Astrocyte (in vitro differentiated cells and primary cell): ENCODE results near the gene NOX3. TPM values are rescaled to one million over a fixed set of nuclear protein-coding genes. Genes with fewer than 3 reads are reported as not detected.

Experiments used
- DNase-seq: peaks from one replicate; pipeline ENCODE4 v3.0.0-alpha.2; 2010; ENCODE audit warnings: low read depth
- FAIRE-seq: peaks from 2 replicates; lab custom pipeline; 2011; peaks lifted over from hg19 to GRCh38; lab: Jason Lieb, UNC
- H2AFZ ChIP-seq: 2 replicates; pipeline ENCODE4 v1.6.0; 2012; ENCODE audit warnings: low read depth, low read length, inconsistent platforms
- H3K27ac ChIP-seq: 2 replicates; pipeline ENCODE4 v1.5.1; 2011; ENCODE audit warnings: low read depth, low read length, inconsistent platforms
- H3K27me3 ChIP-seq: 2 replicates; pipeline ENCODE4 v1.6.0; 2011; ENCODE audit warnings: low read length, inconsistent platforms; ENCODE audit not compliant: insufficient read depth
- H3K36me3 ChIP-seq: 2 replicates; pipeline ENCODE4 v1.5.1; 2011; ENCODE audit warnings: low read length, inconsistent platforms; ENCODE audit not compliant: insufficient read depth
- H3K4me1 ChIP-seq: 2 replicates; pipeline ENCODE4 v1.5.1; 2011; ENCODE audit warnings: low read length, inconsistent platforms; ENCODE audit not compliant: insufficient read depth
- H3K4me2 ChIP-seq: 2 replicates; pipeline ENCODE4 v1.6.0; 2012; ENCODE audit warnings: low read length, inconsistent platforms
- H3K4me3 ChIP-seq: 2 replicates; pipeline ENCODE4 v1.5.1; 2011; ENCODE audit warnings: low read depth, mild to moderate bottlenecking, low read length, inconsistent platforms; ENCODE audit not compliant: insufficient read depth
- H3K79me2 ChIP-seq: 2 replicates; pipeline ENCODE4 v1.6.0; 2012; ENCODE audit warnings: mild to moderate bottlenecking, low read length, inconsistent platforms; ENCODE audit not compliant: insufficient read depth
- H3K9ac ChIP-seq: 2 replicates; pipeline ENCODE4 v1.6.0; 2012; ENCODE audit warnings: mild to moderate bottlenecking, low read length, inconsistent platforms
- H3K9me3 ChIP-seq: 2 replicates; pipeline ENCODE4 v1.5.1; 2012; ENCODE audit warnings: low read depth, mild to moderate bottlenecking, low read length, inconsistent platforms; ENCODE audit not compliant: insufficient read depth
- H4K20me1 ChIP-seq: 2 replicates; pipeline ENCODE4 v1.6.0; 2012; ENCODE audit warnings: low read length, inconsistent platforms; ENCODE audit not compliant: insufficient read depth
- H3K27ac Mint-ChIP-seq: one replicate; pipeline ENCODE4 v1.8.0; 2021; ENCODE audit warnings: mild to moderate bottlenecking, mixed read lengths; ENCODE audit not compliant: unreplicated experiment
- H3K27me3 Mint-ChIP-seq: one replicate; pipeline ENCODE4 v1.8.0; 2021; ENCODE audit warnings: low read depth, mixed read lengths; ENCODE audit not compliant: unreplicated experiment
- H3K36me3 Mint-ChIP-seq: one replicate; pipeline ENCODE4 v1.8.0; 2021; ENCODE audit warnings: low read depth, mixed read lengths; ENCODE audit not compliant: unreplicated experiment
- H3K4me1 Mint-ChIP-seq: one replicate; pipeline ENCODE4 v1.8.0; 2021; ENCODE audit warnings: low read depth, mixed read lengths; ENCODE audit not compliant: unreplicated experiment
- H3K4me3 Mint-ChIP-seq: one replicate; pipeline ENCODE4 v1.8.0; 2021; ENCODE audit warnings: mild to moderate bottlenecking, moderate library complexity, mixed read lengths; ENCODE audit not compliant: unreplicated experiment
- H3K9me3 Mint-ChIP-seq: one replicate; pipeline ENCODE4 v1.8.0; 2021; ENCODE audit warnings: mild to moderate bottlenecking, mixed read lengths; ENCODE audit not compliant: unreplicated experiment
- CTCF ChIP-seq: IDR thresholded peaks from 2 replicates; pipeline ENCODE4 v1.5.1; 2011; ENCODE audit warnings: low read depth, mild to moderate bottlenecking, inconsistent platforms, low read length, moderate library complexity; ENCODE audit not compliant: insufficient read depth
- EZH2 ChIP-seq: IDR thresholded peaks from 2 replicates; pipeline ENCODE4 v1.6.1; 2012; ENCODE audit warnings: mild to moderate bottlenecking, low read length, inconsistent platforms; ENCODE audit not compliant: insufficient read depth
- total RNA-seq: library from RNA; stranded (reverse); gene quantifications from 2 replicates; pipeline ENCODE4 v1.2.1, GENCODE V29; 2021

NOX3 gene
- total RNA-seq, 1 donor from 2014 or later: 0.30 TPM

DNA sequence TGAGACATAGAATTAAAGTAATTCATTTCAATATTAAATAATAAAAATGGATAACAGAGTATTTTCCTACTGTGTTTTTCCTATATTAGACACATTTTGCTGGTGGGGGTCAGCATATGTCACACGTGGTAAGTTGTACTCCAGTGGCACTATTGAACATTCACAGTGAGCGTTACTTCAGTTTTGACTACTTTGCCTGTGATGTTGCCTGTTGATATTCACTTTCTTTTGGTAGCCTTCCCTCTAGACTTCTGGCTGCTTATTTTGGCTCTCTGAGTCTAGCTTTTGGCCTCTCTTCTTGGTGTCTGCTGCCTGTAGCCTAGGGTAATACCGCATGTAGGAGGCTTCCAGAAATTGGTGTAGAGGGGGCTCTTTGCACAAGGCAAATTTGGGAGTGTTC is 76.9 kb downstream of the NOX3 start:
- no peak overlapping the region for H3K4me3 Mint-ChIP-seq
- no peak for TF ChIP-seq EZH2
- TF ChIP-seq CTCF: no peak
- DNase-seq (no peak), FAIRE-seq (no peak)
- H3K4me1 Mint-ChIP-seq: peaks cover 10% of the 10 kb centered on the region
- Histone ChIP-seq H3K4me3 (no peak overlapping the region), H2AFZ (no peak overlapping the region), H3K9me3 (no peaks in the 10 kb centered on the region), H3K36me3 (no peaks in the 10 kb centered on the region), H3K9ac (no peak overlapping the region), H3K79me2 (no peaks in the 10 kb centered on the region), H3K4me1 (peaks cover 16% of the 10 kb centered on the region), H3K4me2 (no peak overlapping the region), H3K27me3 (no peaks in the 10 kb centered on the region), H3K27ac (no peak overlapping the region), H4K20me1 (no peaks in the 10 kb centered on the region)
- H3K9me3 Mint-ChIP-seq: no peaks in the 10 kb centered on the region
- H3K27ac Mint-ChIP-seq: no peak overlapping the region
- H3K36me3 Mint-ChIP-seq: no peaks in the 10 kb centered on the region
- H3K27me3 Mint-ChIP-seq: no peaks in the 10 kb centered on the region

GRCh38 chr6:155378276-155378675 is 77.4 kb downstream of the NOX3 start:
- no peaks in the 10 kb centered on the region for H3K27me3 Mint-ChIP-seq
- H3K36me3 ChIP-seq: no peaks in the 10 kb centered on the region
- no peak overlapping the region for H3K9ac ChIP-seq
- TF ChIP-seq EZH2 (no peak), CTCF (no peak)
- H3K4me1 ChIP-seq: peaks cover 17% of the 10 kb centered on the region
- FAIRE-seq (peak; percentile 68), DNase-seq (no peak)
- no peaks in the 10 kb centered on the region for H3K79me2 ChIP-seq
- no peaks in the 10 kb centered on the region for H3K36me3 Mint-ChIP-seq
- no peaks in the 10 kb centered on the region for H4K20me1 ChIP-seq
- no peak overlapping the region for H3K4me3 ChIP-seq
- no peaks in the 10 kb centered on the region for H3K9me3 Mint-ChIP-seq
- H3K4me3 Mint-ChIP-seq: no peak overlapping the region
- peaks cover 10% of the 10 kb centered on the region for H3K4me1 Mint-ChIP-seq
- H3K27ac ChIP-seq: no peak overlapping the region
- no peaks in the 10 kb centered on the region for H3K27me3 ChIP-seq
- H3K4me2 ChIP-seq: no peak overlapping the region
- no peak overlapping the region for H2AFZ ChIP-seq
- H3K9me3 ChIP-seq: no peaks in the 10 kb centered on the region
- no peak overlapping the region for H3K27ac Mint-ChIP-seq

GRCh38 chr6:155377061-155377460 is 78.6 kb downstream of the NOX3 start:
- Mint-ChIP-seq H3K9me3 (no peaks in the 10 kb centered on the region), H3K4me1 (peaks cover 8% of the 10 kb centered on the region), H3K27ac (no peak overlapping the region), H3K27me3 (no peaks in the 10 kb centered on the region), H3K36me3 (no peaks in the 10 kb centered on the region), H3K4me3 (no peak overlapping the region)
- Histone ChIP-seq H3K4me3 (no peak overlapping the region), H3K4me1 (peaks cover 18% of the 10 kb centered on the region), H3K4me2 (peak overlapping the region; percentile 58), H3K9ac (peak overlapping the region; percentile 54), H2AFZ (no peak overlapping the region), H3K79me2 (no peaks in the 10 kb centered on the region), H3K9me3 (no peaks in the 10 kb centered on the region), H3K27me3 (no peaks in the 10 kb centered on the region), H3K36me3 (no peaks in the 10 kb centered on the region), H4K20me1 (no peaks in the 10 kb centered on the region), H3K27ac (peak overlapping the region; percentile 90)
- DNase-seq (peak; percentile 97), FAIRE-seq (peak; percentile 84)
- TF ChIP-seq CTCF: no peak
- no peak for TF ChIP-seq EZH2
